Measurements from ENCODE around the gene UBN2. TPM values are rescaled to one million over a fixed set of nuclear protein-coding genes. Genes with fewer than 3 reads are reported as not detected.

UBN2 gene
- total RNA-seq, 1 donor = 9.8 TPM

GRCh38 chr7:139294951-139295575 is 64.0 kb downstream of the UBN2 start:
- Histone ChIP-seq H3K4me1 (ENCODE audit: insufficient read depth, low read length) (peaks cover under 1% of the 10 kb centered on the region), H3K27me3 (ENCODE audit: insufficient read depth, low read length) (no peaks in the 10 kb centered on the region), H3K27ac (ENCODE audit: low read depth, low read length) (no peak overlapping the region), H3K4me2 (ENCODE audit: insufficient read depth, low read length) (no peak overlapping the region), H3K36me3 (ENCODE audit: insufficient read depth, low read length) (peaks cover 19% of the 10 kb centered on the region), H3K9me3 (ENCODE audit: low read depth, low read length) (no peaks in the 10 kb centered on the region), H4K20me1 (ENCODE audit: insufficient read depth, low read length) (no peaks in the 10 kb centered on the region), H3K79me2 (ENCODE audit: insufficient read depth, low read length) (no peaks in the 10 kb centered on the region), H2AFZ (ENCODE audit: low read length) (no peak overlapping the region), H3K4me3 (ENCODE audit: insufficient read depth, low read length) (no peak overlapping the region)
- DNase-seq (ENCODE audit: insufficient read length, low spot score, missing footprints) = no peak
- no peak for TF ChIP-seq CTCF (IDR thresholded peaks at IDR 0.05; ENCODE audit: extremely low read depth, low read depth, low read length)

GRCh38 chr7:139297795-139298194 is 66.8 kb downstream of the UBN2 start:
- no peaks in the 10 kb centered on the region for H4K20me1 ChIP-seq (ENCODE audit: insufficient read depth, low read length)
- H3K27ac ChIP-seq (ENCODE audit: low read depth, low read length) = no peak overlapping the region
- H3K27me3 ChIP-seq (ENCODE audit: insufficient read depth, low read length) = no peaks in the 10 kb centered on the region
- no peak for DNase-seq (ENCODE audit: insufficient read length, low spot score, missing footprints)
- TF ChIP-seq CTCF (IDR thresholded peaks at IDR 0.05; ENCODE audit: extremely low read depth, low read depth, low read length) = no peak
- no peaks in the 10 kb centered on the region for H3K79me2 ChIP-seq (ENCODE audit: insufficient read depth, low read length)
- H3K4me2 ChIP-seq (ENCODE audit: insufficient read depth, low read length) = no peak overlapping the region
- no peaks in the 10 kb centered on the region for H3K9me3 ChIP-seq (ENCODE audit: low read depth, low read length)
- no peak overlapping the region for H3K4me3 ChIP-seq (ENCODE audit: insufficient read depth, low read length)
- H2AFZ ChIP-seq (ENCODE audit: low read length) = no peak overlapping the region
- peaks cover 19% of the 10 kb centered on the region for H3K36me3 ChIP-seq (ENCODE audit: insufficient read depth, low read length)
- peaks cover 9% of the 10 kb centered on the region for H3K4me1 ChIP-seq (ENCODE audit: insufficient read depth, low read length)

GRCh38 chr7:139299296-139299695 is 68.3 kb downstream of the UBN2 start:
- Histone ChIP-seq H3K4me3 (ENCODE audit: insufficient read depth, low read length) (no peak overlapping the region), H3K36me3 (ENCODE audit: insufficient read depth, low read length) (peaks cover 15% of the 10 kb centered on the region), H2AFZ (ENCODE audit: low read length) (no peak overlapping the region), H3K4me2 (ENCODE audit: insufficient read depth, low read length) (no peak overlapping the region), H3K27ac (ENCODE audit: low read depth, low read length) (no peak overlapping the region), H3K79me2 (ENCODE audit: insufficient read depth, low read length) (no peaks in the 10 kb centered on the region), H4K20me1 (ENCODE audit: insufficient read depth, low read length) (no peaks in the 10 kb centered on the region), H3K9me3 (ENCODE audit: low read depth, low read length) (no peaks in the 10 kb centered on the region), H3K27me3 (ENCODE audit: insufficient read depth, low read length) (no peaks in the 10 kb centered on the region), H3K4me1 (ENCODE audit: insufficient read depth, low read length) (peaks cover 9% of the 10 kb centered on the region)
- DNase-seq (ENCODE audit: insufficient read length, low spot score, missing footprints) = no peak
- TF ChIP-seq CTCF (IDR thresholded peaks at IDR 0.05; ENCODE audit: extremely low read depth, low read depth, low read length) = no peak

- no peak overlapping the region for H3K4me3 ChIP-seq (ENCODE audit: insufficient read depth, low read length)
- TF ChIP-seq CTCF (IDR thresholded peaks at IDR 0.05; ENCODE audit: extremely low read depth, low read depth, low read length) = no peak
- no peak overlapping the region for H2AFZ ChIP-seq (ENCODE audit: low read length)
- H3K79me2 ChIP-seq (ENCODE audit: insufficient read depth, low read length) = no peaks in the 10 kb centered on the region
- H3K4me2 ChIP-seq (ENCODE audit: insufficient read depth, low read length) = no peak overlapping the region
- H3K4me1 ChIP-seq (ENCODE audit: insufficient read depth, low read length) = peaks cover 9% of the 10 kb centered on the region
- no peak overlapping the region for H3K27ac ChIP-seq (ENCODE audit: low read depth, low read length)
- H3K9me3 ChIP-seq (ENCODE audit: low read depth, low read length) = no peaks in the 10 kb centered on the region
- no peaks in the 10 kb centered on the region for H4K20me1 ChIP-seq (ENCODE audit: insufficient read depth, low read length)
- H3K36me3 ChIP-seq (ENCODE audit: insufficient read depth, low read length) = peaks cover 15% of the 10 kb centered on the region
- no peaks in the 10 kb centered on the region for H3K27me3 ChIP-seq (ENCODE audit: insufficient read depth, low read length)
- peak; percentile 72 for DNase-seq (ENCODE audit: insufficient read length, low spot score, missing footprints)
Observed at GRCh38 chr7:139300390-139300789, 69.4 kb downstream of the UBN2 start.

Data from osteoblast (primary cell).